ENCODE results near the gene SERP2.

DNA sequence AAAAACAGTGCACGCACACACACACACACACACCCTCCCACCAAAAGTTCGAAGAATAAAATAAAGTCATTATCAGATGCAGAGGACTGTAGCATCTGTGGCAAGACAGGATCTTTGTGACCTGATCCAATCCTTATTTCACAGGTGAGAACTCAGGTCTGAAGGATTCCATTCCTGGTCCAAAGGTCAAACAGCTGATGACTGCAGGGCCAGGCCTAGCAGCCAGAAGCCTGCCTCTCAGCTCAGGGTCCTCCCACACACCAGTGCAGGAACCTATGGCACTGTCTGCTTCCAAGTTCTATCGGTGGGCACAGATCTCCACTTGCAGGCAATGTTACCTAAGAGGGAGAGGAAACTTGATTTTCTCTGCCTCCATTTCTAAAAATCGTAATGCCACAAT is 57.5 kb downstream of the SERP2 start:
- TF ChIP-seq, protein P1, sequence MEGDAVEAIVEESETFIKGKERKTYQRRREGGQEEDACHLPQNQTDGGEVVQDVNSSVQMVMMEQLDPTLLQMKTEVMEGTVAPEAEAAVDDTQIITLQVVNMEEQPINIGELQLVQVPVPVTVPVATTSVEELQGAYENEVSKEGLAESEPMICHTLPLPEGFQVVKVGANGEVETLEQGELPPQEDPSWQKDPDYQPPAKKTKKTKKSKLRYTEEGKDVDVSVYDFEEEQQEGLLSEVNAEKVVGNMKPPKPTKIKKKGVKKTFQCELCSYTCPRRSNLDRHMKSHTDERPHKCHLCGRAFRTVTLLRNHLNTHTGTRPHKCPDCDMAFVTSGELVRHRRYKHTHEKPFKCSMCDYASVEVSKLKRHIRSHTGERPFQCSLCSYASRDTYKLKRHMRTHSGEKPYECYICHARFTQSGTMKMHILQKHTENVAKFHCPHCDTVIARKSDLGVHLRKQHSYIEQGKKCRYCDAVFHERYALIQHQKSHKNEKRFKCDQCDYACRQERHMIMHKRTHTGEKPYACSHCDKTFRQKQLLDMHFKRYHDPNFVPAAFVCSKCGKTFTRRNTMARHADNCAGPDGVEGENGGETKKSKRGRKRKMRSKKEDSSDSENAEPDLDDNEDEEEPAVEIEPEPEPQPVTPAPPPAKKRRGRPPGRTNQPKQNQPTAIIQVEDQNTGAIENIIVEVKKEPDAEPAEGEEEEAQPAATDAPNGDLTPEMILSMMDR (IDR thresholded peaks at IDR 0.05): no peak
- TF ChIP-seq POLR2AphosphoS5 (IDR thresholded peaks at IDR 0.05): no peak

Data from prostate gland (tissue), 2 donors.